ENCODE results near the gene ERBB2. TPM values are rescaled to one million over a fixed set of nuclear protein-coding genes. Genes with fewer than 3 reads are reported as not detected.

The ERBB2 gene
- total RNA-seq, 1 donor, result 44.2 TPM

DNA sequence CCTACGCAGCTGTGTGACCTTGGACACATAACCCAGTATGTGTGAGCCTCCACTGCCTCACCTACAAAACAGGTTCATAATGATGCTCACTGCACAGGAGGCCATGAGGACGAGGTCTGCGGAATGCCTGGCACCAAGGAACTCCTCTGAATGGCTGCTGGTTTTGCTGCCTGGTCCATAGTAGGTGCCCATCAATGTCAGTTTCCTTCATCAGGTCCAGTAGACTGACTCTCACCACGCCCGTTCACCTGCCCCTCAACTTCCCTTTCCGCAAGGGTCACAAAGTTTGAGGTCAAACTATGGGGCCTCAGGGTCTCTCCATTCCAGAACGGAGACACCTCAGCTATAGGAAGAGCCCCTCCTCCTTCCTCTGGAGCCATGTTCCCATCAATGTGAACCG is 22.8 kb upstream of the ERBB2 start:
- TF ChIP-seq CTCF (IDR thresholded peaks at IDR 0.05; ENCODE audit: extremely low read depth, low read depth, low read length), result no peak
- no peak overlapping the region for H3K27ac ChIP-seq (ENCODE audit: low read depth, low read length)
- no peaks in the 10 kb centered on the region for H3K36me3 ChIP-seq (ENCODE audit: insufficient read depth, low read length)
- no peak overlapping the region for H3K4me2 ChIP-seq (ENCODE audit: insufficient read depth, low read length)
- H3K4me3 ChIP-seq (ENCODE audit: insufficient read depth, low read length), result no peak overlapping the region
- H2AFZ ChIP-seq (ENCODE audit: low read length), result no peak overlapping the region
- peak; percentile 73 for DNase-seq (ENCODE audit: insufficient read length, low spot score, missing footprints)
- no peaks in the 10 kb centered on the region for H3K79me2 ChIP-seq (ENCODE audit: insufficient read depth, low read length)
- peaks cover under 1% of the 10 kb centered on the region for H3K27me3 ChIP-seq (ENCODE audit: insufficient read depth, low read length)
- H3K4me1 ChIP-seq (ENCODE audit: insufficient read depth, low read length), result no peaks in the 10 kb centered on the region
- peaks cover 8% of the 10 kb centered on the region for H4K20me1 ChIP-seq (ENCODE audit: insufficient read depth, low read length)
- H3K9me3 ChIP-seq (ENCODE audit: low read depth, low read length), result no peaks in the 10 kb centered on the region

DNA sequence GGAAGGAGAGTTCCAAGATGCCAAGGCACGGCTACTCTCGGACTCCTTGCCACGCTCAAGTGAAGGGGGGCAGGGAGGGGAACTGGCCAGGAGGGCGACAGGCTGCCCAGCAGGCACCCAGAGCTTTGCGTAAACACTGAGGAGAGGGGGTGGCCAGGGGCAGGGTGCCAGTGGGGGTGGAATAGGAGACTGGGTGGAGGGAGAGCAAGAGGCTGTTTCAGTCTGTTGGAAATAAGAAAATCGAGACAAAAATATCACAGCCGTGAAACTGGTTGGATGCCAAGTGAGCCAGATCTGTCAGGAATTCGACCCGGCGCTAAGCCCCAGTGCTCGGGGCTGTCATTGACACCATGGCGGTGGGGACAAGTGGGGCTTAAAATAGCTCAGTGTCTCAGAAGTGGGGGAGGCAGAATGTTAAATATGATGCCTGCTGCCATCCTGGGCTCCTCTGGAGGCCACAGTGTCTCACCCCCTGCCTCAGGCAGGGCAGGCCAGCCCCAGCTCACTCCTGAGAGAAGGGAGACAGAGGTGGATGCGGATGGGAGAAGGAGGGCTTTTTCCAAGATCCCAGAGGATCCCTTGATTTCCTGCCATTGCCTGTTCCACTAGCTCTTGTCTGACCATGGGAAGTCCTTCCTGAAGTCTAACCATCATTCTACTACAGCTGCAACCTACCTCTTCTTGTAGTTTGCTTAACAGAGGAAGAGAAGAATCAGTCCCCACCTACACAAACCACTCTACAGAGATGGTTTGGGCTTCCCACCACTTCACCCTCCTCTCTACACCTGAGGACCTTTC is 22.1 kb upstream of the ERBB2 start:
- DNase-seq (ENCODE audit: insufficient read length, low spot score, missing footprints), result peak; percentile 52

GRCh38 chr17:39678340-39679116 is 21.3 kb upstream of the ERBB2 start:
- DNase-seq (ENCODE audit: insufficient read length, low spot score, missing footprints), result peak; percentile 46
- no peak overlapping the region for H3K4me3 ChIP-seq (ENCODE audit: insufficient read depth, low read length)
- no peak overlapping the region for H3K27ac ChIP-seq (ENCODE audit: low read depth, low read length)
- H3K27me3 ChIP-seq (ENCODE audit: insufficient read depth, low read length), result no peaks in the 10 kb centered on the region
- TF ChIP-seq CTCF (IDR thresholded peaks at IDR 0.05; ENCODE audit: extremely low read depth, low read depth, low read length), result no peak
- H3K9me3 ChIP-seq (ENCODE audit: low read depth, low read length), result no peaks in the 10 kb centered on the region
- no peaks in the 10 kb centered on the region for H3K79me2 ChIP-seq (ENCODE audit: insufficient read depth, low read length)
- no peaks in the 10 kb centered on the region for H3K4me1 ChIP-seq (ENCODE audit: insufficient read depth, low read length)
- no peak overlapping the region for H3K4me2 ChIP-seq (ENCODE audit: insufficient read depth, low read length)
- H2AFZ ChIP-seq (ENCODE audit: low read length), result no peak overlapping the region
- H3K36me3 ChIP-seq (ENCODE audit: insufficient read depth, low read length), result no peaks in the 10 kb centered on the region
- H4K20me1 ChIP-seq (ENCODE audit: insufficient read depth, low read length), result peaks cover 8% of the 10 kb centered on the region

More for the DNA sequence above, 22.1 kb upstream of the ERBB2 start:
- no peaks in the 10 kb centered on the region for H3K4me1 ChIP-seq (ENCODE audit: insufficient read depth, low read length)
- H3K79me2 ChIP-seq (ENCODE audit: insufficient read depth, low read length), result no peaks in the 10 kb centered on the region
- H4K20me1 ChIP-seq (ENCODE audit: insufficient read depth, low read length), result peaks cover 8% of the 10 kb centered on the region
- no peak overlapping the region for H3K27ac ChIP-seq (ENCODE audit: low read depth, low read length)
- H3K36me3 ChIP-seq (ENCODE audit: insufficient read depth, low read length), result no peaks in the 10 kb centered on the region
- H3K4me3 ChIP-seq (ENCODE audit: insufficient read depth, low read length), result no peak overlapping the region
- no peaks in the 10 kb centered on the region for H3K9me3 ChIP-seq (ENCODE audit: low read depth, low read length)
- H2AFZ ChIP-seq (ENCODE audit: low read length), result no peak overlapping the region
- H3K4me2 ChIP-seq (ENCODE audit: insufficient read depth, low read length), result no peak overlapping the region
- no peak for TF ChIP-seq CTCF (IDR thresholded peaks at IDR 0.05; ENCODE audit: extremely low read depth, low read depth, low read length)
- H3K27me3 ChIP-seq (ENCODE audit: insufficient read depth, low read length), result no peaks in the 10 kb centered on the region

Measured in osteoblast (primary cell).